GM13977 (cell line): ENCODE results near the gene TMCO4.
A peak's percentile ranks its signal among the peaks of the same experiment; 100 is the strongest.

Experiments
- DNase-seq: peaks from one replicate; pipeline ENCODE4 v3.0.0; 2012; ENCODE audit warnings: low spot score
- CTCF ChIP-seq: IDR thresholded peaks from 2 replicates; pipeline ENCODE4 v1.5.1; 2012; ENCODE audit warnings: mild to moderate bottlenecking, control low read depth; ENCODE audit not compliant: insufficient read depth; ENCODE audit errors: extremely low read depth, missing control alignments
- in situ Hi-C: fragments of 300-500 bp; cut with MboI; formaldehyde crosslinking; loops from one replicate; pipeline ENCODE4 v1.12.0; 2022; ENCODE audit warnings: low sequenced_read_pairs, low pct_unique_long_range_greater_than_20kb, mixed read lengths, inconsistent platforms; ENCODE audit not compliant: unreplicated experiment

The TMCO4 gene

GRCh38 chr1:19656780-19657466, 142.8 kb downstream of the TMCO4 start:
- DNase-seq, result no peak
- no peak for TF ChIP-seq CTCF
- in situ Hi-C loops, result no loop called here

GRCh38 chr1:19656134-19656779, 143.5 kb downstream of the TMCO4 start:
- no peak for TF ChIP-seq CTCF
- in situ Hi-C loops, result no loop called here
- DNase-seq, result no peak

GRCh38 chr1:19655718-19656080, 144.0 kb downstream of the TMCO4 start:
- TF ChIP-seq CTCF, result no peak
- in situ Hi-C loops, result no loop called here
- DNase-seq, result no peak

GRCh38 chr1:19654886-19655717, 144.6 kb downstream of the TMCO4 start:
- DNase-seq, result no peak
- in situ Hi-C loops, result no loop called here
- no peak for TF ChIP-seq CTCF

- no peak for TF ChIP-seq CTCF
- DNase-seq, result no peak
- in situ Hi-C loops, result no loop called here
These were observed 145.3 kb downstream of the TMCO4 start for GRCh38 chr1:19654386-19654785.

GRCh38 chr1:19651141-19651737, 148.5 kb downstream of the TMCO4 start:
- peak; percentile 85 for DNase-seq
- TF ChIP-seq CTCF, result peak; percentile 85
- in situ Hi-C loops, result no loop called here
